PC-9 (cell line): Measurements from ENCODE around the gene BUB1. TPM values are rescaled to one million over a fixed set of nuclear protein-coding genes. Genes with fewer than 3 reads are reported as not detected.

Experiments
- BruUV-seq: library from RNA; stranded (reverse); fragments of 400-500 nt; replicated peaks from 2 replicates; lab custom pipeline; 2021; lab: Mats Ljungman, UMichigan
- CTCF ChIA-PET: fragments of 300-600 bp; sonication (Branson Sonifier 250); formaldehyde crosslinking; loops from one replicate; lab custom pipeline; 2022; ENCODE audit warnings: antibody characterized with exemption; lab: Charles Lee
- POLR2A ChIA-PET: fragments of 300-600 bp; sonication (Branson Sonifier 250); formaldehyde crosslinking; loops from one replicate; lab custom pipeline; 2022; ENCODE audit warnings: antibody characterized with exemption; ENCODE audit not compliant: unreplicated experiment; lab: Charles Lee
- DNase-seq, 2 experiments: peaks; one replicate each; pipeline versions ENCODE4 v3.0.0 to v3.0.0-alpha.2; 2015 to 2022; ENCODE audit warnings: mixed read lengths in 1 of 2
- H2AFZ ChIP-seq: fragments of 200-600 bp; sonication (generic); 2 replicates; pipeline ENCODE4 v1.8.1; 2017; ENCODE audit warnings: antibody characterized with exemption
- H3F3A ChIP-seq: fragments of 200-600 bp; sonication (generic); 2 replicates; pipeline ENCODE4 v1.8.1; 2017; ENCODE audit warnings: antibody characterized with exemption, mild to moderate bottlenecking, low read depth; ENCODE audit not compliant: insufficient read depth
- H3K27ac ChIP-seq: fragments of 200-600 bp; sonication (generic); 2 replicates; pipeline ENCODE4 v1.6.1; 2016; ENCODE audit warnings: mixed run types
- H3K27me3 ChIP-seq: fragments of 200-600 bp; sonication (generic); 2 replicates; pipeline ENCODE4 v1.6.1; 2016; ENCODE audit warnings: low read depth, mixed run types; ENCODE audit not compliant: insufficient read depth
- H3K36me3 ChIP-seq: fragments of 200-600 bp; sonication (generic); 2 replicates; pipeline ENCODE4 v1.6.1; 2016; ENCODE audit warnings: low read depth, mixed run types
- H3K4me1 ChIP-seq: fragments of 200-600 bp; sonication (generic); replicated peaks from 2 replicates; pipeline ENCODE4 v1.6.1; 2016; ENCODE audit warnings: mixed run types; ENCODE audit not compliant: insufficient read depth
- H3K4me2 ChIP-seq: fragments of 200-600 bp; sonication (generic); 2 replicates; pipeline ENCODE4 v1.6.1; 2017; ENCODE audit warnings: mixed run types
- H3K4me3 ChIP-seq: fragments of 200-600 bp; sonication (generic); 2 replicates; pipeline ENCODE4 v1.6.1; 2016; ENCODE audit warnings: mixed run types
- H3K79me2 ChIP-seq: fragments of 200-600 bp; sonication (generic); 2 replicates; pipeline ENCODE4 v1.6.1; 2017; ENCODE audit warnings: low read depth, mixed run types
- H3K9me2 ChIP-seq: fragments of 200-600 bp; sonication (generic); 2 replicates; pipeline ENCODE4 v1.8.1; 2017; ENCODE audit warnings: mild to moderate bottlenecking; ENCODE audit not compliant: insufficient read depth
- H3K9me3 ChIP-seq: fragments of 200-600 bp; sonication (generic); 2 replicates; pipeline ENCODE4 v1.8.1; 2016; ENCODE audit warnings: low read depth; ENCODE audit not compliant: insufficient read depth
- H4K20me1 ChIP-seq: fragments of 200-600 bp; sonication (generic); 2 replicates; pipeline ENCODE4 v1.8.1; 2017; ENCODE audit not compliant: insufficient read depth
- EZH2 ChIP-seq: fragments of 200-600 bp; sonication (generic); IDR thresholded peaks from 2 replicates; pipeline ENCODE4 v1.8.0; 2017; ENCODE audit warnings: antibody characterized with exemption, low read depth
- intact Hi-C: fragments of 100-400 bp; cut with micrococcal nuclease; formaldehyde crosslinking; loops from one replicate; pipeline ENCODE4 v1.10.0; 2022; ENCODE audit not compliant: unreplicated experiment
- total RNA-seq: library from RNA; stranded (reverse); gene quantifications from 2 replicates; pipeline ENCODE4 v1.2.3, GENCODE V29; 2021
- TF ChIP-seq, protein P1 (sequence below): fragments of 200-600 bp; sonication (generic); conservative IDR thresholded peaks from 2 replicates; pipeline ENCODE4 v1.6.1; 2017; ENCODE audit warnings: mixed run types, antibody characterized with exemption, mild to moderate bottlenecking, moderate library complexity

BUB1 gene
- total RNA-seq, 1 experiment from 2014 or later: 74.6 TPM

DNA sequence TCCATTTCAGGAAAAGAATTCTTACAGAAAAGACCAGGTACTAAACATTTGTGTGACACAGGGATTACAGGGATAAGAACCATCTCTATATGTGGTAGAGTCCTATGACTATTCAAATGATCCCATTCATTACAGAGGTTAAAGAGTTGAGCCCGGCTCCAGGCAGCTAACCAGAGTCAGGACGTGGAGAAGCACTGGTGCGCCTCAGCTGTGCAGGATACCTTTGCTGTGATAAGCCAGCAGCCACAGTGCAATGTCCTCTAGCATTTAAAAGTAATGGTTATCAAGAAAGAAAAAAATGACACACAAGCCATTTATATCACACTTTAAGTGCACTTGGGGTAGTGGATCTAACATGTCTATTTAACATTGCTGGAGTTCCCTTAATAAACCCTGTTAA, 17.3 kb downstream of the BUB1 start:
- DNase-seq: no peak
- Histone ChIP-seq H3K4me3 (no peak overlapping the region), H4K20me1 (no peaks in the 10 kb centered on the region), H3K4me1 (no peaks in the 10 kb centered on the region), H3K36me3 (0 out of 2 replicates have a peak, but pooled peaks cover 50% of the 10 kb centered on the region), H3K9me2 (no peaks in the 10 kb centered on the region), H3K27me3 (no peaks in the 10 kb centered on the region), H3F3A (peaks cover 9% of the 10 kb centered on the region; the same call in 1 of the 2 replicates), H3K27ac (no peak overlapping the region), H3K4me2 (no peak overlapping the region), H3K9me3 (no peaks in the 10 kb centered on the region), H3K79me2 (no peaks in the 10 kb centered on the region), H2AFZ (no peak overlapping the region)
- intact Hi-C loops: no loop called here
- TF ChIP-seq EZH2: no peak
- TF ChIP-seq, protein P1, sequence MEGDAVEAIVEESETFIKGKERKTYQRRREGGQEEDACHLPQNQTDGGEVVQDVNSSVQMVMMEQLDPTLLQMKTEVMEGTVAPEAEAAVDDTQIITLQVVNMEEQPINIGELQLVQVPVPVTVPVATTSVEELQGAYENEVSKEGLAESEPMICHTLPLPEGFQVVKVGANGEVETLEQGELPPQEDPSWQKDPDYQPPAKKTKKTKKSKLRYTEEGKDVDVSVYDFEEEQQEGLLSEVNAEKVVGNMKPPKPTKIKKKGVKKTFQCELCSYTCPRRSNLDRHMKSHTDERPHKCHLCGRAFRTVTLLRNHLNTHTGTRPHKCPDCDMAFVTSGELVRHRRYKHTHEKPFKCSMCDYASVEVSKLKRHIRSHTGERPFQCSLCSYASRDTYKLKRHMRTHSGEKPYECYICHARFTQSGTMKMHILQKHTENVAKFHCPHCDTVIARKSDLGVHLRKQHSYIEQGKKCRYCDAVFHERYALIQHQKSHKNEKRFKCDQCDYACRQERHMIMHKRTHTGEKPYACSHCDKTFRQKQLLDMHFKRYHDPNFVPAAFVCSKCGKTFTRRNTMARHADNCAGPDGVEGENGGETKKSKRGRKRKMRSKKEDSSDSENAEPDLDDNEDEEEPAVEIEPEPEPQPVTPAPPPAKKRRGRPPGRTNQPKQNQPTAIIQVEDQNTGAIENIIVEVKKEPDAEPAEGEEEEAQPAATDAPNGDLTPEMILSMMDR: no peak
- POLR2A ChIA-PET: no interaction called here
- CTCF ChIA-PET: no interaction called here
- BruUV-seq: no TSS peak

DNA sequence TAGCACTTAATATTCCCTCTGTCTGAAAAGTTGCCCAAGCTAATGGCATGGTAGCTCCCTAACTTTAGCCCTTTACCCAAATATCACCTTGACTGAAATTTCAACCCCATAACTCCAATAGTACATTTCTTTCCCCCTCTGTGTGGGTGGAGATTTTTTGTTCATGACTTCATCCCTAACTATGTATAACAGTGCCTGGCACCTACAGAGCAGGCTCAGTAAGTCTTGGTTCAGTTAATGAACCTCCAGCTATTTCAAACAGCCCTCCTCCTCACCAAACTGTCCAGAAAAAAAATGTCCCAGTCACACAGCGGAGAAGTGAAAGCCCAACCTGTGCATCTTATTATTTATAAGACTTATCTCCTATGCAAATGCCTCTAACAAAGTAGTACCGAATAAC, 18.6 kb downstream of the BUB1 start:
- H3K9me3 ChIP-seq: no peaks in the 10 kb centered on the region
- intact Hi-C loops: no loop called here
- H2AFZ ChIP-seq: no peak overlapping the region
- no peaks in the 10 kb centered on the region for H3K27me3 ChIP-seq
- peaks cover 54% of the 10 kb centered on the region; the same call in 1 of the 2 replicates for H3K36me3 ChIP-seq
- H3K4me1 ChIP-seq: no peaks in the 10 kb centered on the region
- CTCF ChIA-PET: no interaction called here
- POLR2A ChIA-PET: no interaction called here
- H4K20me1 ChIP-seq: no peaks in the 10 kb centered on the region
- H3F3A ChIP-seq: peaks cover 4% of the 10 kb centered on the region; the same call in 1 of the 2 replicates
- BruUV-seq: no TSS peak
- no peak for TF ChIP-seq EZH2
- TF ChIP-seq, protein P1: no peak
- no peak overlapping the region for H3K4me2 ChIP-seq
- H3K4me3 ChIP-seq: no peak overlapping the region
- H3K9me2 ChIP-seq: no peaks in the 10 kb centered on the region
- H3K27ac ChIP-seq: no peak overlapping the region
- H3K79me2 ChIP-seq: no peaks in the 10 kb centered on the region
- DNase-seq: no peak

DNA sequence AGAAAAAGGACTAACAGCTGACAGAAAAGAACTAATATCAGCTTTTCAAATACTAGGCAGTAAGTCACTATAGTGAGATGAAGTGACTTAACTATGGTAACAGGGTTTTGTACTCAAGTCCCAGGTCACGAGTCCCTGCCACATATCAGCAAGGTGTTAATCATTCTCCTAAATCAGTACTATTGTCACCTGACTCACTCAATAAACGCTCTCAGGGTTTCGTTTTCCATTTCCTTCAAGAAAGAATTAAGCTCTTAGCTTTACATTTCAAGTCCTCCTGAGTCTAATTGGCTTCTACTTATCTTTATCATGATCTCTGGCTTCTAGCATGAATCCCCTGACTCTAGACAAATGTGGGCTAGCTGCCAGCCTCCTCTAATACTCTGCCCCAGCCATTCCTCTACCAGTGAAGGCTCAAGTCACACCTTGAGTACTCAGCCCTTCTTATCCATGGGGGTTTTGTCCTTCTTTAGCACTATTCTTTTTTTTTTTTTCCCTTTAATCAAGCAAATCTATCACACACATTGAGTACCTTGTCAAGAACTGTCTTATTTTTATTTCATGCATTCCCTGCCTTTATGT, 20.0 kb downstream of the BUB1 start:
- BruUV-seq: no TSS peak

More for the DNA sequence above, 20.0 kb downstream of the BUB1 start:
- no peak overlapping the region for H3K4me2 ChIP-seq
- no peak overlapping the region for H2AFZ ChIP-seq
- TF ChIP-seq EZH2: no peak
- TF ChIP-seq, protein P1: no peak
- intact Hi-C loops: no loop called here
- no peaks in the 10 kb centered on the region for H3K9me3 ChIP-seq
- peaks cover 59% of the 10 kb centered on the region; the same call in 1 of the 2 replicates for H3K36me3 ChIP-seq
- H3K27me3 ChIP-seq: no peaks in the 10 kb centered on the region
- ChIA-PET CTCF (interaction anchor here (0.7 kb wide), 1 partner anchor 58 kb away, joined by 4 read pairs; no protein-coding TSS in a partner anchor), POLR2A (no interaction called here)
- no peaks in the 10 kb centered on the region for H3K4me1 ChIP-seq
- DNase-seq: no peak
- no peak overlapping the region for H3K27ac ChIP-seq
- no peaks in the 10 kb centered on the region for H4K20me1 ChIP-seq
- H3K79me2 ChIP-seq: no peaks in the 10 kb centered on the region
- no peak overlapping the region for H3K4me3 ChIP-seq
- peaks cover 4% of the 10 kb centered on the region; the same call in 1 of the 2 replicates for H3F3A ChIP-seq
- H3K9me2 ChIP-seq: no peaks in the 10 kb centered on the region
